HTERT RPE-1 (cell line): ENCODE measurements around the gene SOX4.
"Not testable (repeated sequence)": the region's sequence is repeated elsewhere in the genome, so short reads cannot be mapped to it uniquely, and the experiment has no call there.

Experiments
- in situ Hi-C: fragments of 300-500 bp; cut with MboI; formaldehyde crosslinking; loops from 4 replicates; pipeline ENCODE4 v1.14.3; 2020; ENCODE audit warnings: low sequenced_read_pairs

The SOX4 gene

DNA sequence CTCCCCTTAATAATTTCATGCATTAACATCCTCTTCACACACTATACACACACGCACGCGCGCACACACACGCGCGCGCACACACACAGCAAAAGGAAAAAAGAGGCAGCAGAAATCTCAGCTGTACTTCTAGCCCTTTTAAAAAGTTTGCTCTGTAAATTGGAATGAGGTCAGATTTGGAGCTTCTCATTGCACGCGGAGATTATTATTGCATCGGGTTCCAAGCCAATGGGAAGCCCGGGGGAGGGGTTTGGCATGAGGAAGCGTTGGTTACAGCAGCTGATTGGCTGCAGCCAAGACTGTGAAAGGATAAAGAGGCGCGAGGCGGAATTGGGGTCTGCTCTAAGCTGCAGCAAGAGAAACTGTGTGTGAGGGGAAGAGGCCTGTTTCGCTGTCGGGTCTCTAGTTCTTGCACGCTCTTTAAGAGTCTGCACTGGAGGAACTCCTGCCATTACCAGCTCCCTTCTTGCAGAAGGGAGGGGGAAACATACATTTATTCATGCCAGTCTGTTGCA lies at the start of gene SOX4:
SOX4 (plus strand) TSS at position 340 of the 515 bp plus-strand sequence. CDS start 784 bp downstream, outside the sequence.
- in situ Hi-C loops = no loop called here

DNA sequence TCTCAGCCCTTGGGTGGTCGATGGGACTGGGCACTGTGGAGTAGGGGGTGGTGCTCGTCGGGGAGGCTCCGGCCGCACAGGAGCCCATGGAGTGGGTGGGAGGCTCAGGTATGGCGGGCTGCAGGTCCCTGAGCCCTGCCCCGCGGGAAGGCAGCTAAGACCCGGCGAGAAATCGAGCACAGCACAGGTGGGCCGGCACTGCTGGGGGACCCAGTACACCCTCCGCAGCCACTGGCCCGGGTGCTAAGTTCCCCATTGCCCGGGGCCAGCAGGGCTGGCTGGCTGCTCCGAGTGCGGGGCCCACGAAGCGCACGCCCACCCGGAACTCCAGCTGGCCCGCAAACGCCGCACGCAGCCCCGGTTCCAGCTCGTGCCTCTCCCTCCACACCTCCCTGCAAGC lies 41.3 kb upstream of the SOX4 start:
- in situ Hi-C loops = not testable (repeated sequence)

DNA sequence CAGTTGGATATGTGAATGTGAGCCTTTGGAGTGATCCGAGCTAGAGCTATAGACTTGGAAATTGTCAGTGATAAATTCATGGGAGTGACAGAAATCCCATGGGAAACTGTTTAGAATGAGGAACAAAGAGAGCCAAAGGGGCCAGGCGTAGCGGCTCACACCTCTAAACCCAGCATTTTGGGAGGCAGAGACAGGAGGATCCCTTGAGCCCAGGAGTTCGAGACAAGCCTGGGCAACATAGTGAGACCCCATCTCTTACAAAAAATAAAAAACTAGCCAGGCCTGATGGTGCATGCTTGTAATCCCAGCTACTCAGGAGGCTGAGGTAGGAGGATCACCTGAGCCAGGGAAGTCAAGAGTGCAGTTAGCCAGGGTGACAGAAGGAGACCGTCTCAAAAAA lies 39.3 kb upstream of the SOX4 start:
- in situ Hi-C loops = no loop called here

DNA sequence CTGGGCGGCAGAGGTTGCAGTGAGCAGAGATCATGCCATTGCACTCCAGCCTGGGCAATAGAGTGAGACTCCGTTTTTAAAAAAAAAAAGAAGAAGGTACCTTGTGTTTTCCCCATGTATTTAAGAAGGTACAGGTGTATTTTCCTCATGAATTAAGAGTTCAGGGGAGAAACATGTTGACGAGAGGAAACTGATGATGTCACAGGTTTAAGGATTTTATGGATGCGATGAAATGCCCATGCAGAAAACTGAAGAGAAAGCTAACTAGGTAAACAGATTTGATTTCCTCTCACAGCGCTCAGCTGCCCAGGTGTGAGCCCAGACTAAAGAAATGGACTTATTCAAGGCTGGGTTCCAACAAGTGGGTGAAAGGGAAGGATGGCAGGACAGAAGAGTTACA lies 38.4 kb upstream of the SOX4 start:
- in situ Hi-C loops = no loop called here

DNA sequence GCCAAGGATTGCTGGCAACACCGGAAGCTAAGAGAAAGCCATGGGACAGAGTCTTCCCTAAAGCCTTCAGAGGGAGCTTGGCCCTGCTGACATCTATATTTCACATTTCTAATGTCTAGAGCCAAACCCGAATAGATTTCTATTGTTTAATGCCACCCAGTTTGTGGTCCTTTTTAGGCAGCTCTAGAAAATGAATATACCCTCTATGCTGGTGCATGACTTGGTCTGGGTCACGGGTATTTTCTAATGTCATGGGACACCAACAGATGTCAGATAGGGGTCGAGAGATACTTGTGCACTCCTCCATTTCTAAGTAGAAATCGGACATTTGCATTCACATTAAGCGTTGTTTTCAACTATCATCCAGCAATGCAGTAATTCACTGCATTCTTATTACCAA lies 37.0 kb upstream of the SOX4 start:
- in situ Hi-C loops = no loop called here

DNA sequence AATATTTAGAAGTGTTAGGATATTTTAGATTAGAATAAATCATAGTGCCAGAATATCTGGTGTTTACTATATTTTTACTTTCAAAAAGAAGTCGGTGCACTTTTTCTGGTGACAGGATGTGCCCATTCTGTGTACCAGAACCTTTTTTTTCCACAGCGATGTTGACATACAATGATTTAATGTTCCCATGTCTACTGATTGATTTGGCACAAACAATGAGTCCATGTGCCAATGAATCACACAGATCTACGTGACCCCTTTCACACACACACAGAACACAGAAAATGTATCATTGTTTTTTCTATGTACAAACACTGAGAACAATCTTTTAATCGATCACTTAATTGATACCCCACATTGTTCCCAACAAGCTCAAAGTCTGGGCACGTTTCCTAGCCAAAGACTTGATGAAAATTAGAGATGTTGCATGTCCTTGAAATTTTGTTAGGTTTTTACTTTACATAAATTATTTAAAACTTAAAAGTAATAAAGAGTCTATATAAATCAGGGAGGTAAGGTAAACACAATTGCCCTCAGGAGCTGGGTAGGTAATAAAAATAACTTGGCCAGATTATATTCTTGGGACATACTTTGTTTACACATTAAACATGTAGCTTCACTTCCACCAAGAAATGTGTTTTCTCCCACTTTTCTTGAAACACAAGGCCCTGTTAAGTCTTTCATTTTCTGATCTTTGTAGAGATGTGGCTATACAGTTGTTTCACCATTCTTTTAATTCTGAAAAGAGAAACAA lies 36.4 kb upstream of the SOX4 start:
- in situ Hi-C loops = no loop called here

DNA sequence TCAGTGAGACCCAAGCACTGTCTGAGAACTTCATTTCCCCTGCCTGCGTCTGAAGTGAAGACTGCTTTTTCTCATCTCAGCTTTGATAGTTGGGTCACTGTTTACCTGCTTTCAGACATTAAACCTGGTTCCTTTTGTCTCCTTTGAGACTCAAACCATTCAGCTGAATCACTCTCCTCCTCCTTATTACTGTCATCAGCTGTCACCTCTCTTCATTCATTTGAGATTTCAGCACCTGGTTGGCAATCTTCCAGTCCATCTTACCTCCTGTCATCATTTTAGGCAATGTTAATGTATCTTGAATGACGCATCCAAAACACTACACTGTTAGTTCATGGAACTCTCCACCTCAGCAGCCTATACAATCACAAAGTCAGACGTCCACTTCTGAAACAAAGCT lies 34.3 kb upstream of the SOX4 start:
- in situ Hi-C loops = no loop called here

DNA sequence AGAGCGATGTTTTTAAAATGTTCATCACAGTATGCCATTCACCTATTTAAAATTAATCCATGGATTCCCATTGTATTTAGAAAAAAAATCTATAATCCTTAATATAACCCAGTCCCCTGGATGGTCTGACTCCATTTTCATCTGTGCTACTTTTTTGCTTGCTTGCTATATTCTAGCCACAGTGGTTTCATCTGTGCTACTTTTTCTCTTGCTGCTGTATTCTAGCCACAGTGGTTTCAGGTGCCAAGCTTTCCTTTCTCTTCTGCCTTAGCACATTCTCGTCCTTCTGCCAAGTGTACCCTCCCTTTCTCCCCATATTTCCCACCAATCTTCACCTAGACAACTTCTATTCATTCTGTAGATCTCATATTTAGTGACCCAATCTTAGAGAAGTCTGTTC lies 33.3 kb upstream of the SOX4 start:
- in situ Hi-C loops = no loop called here

DNA sequence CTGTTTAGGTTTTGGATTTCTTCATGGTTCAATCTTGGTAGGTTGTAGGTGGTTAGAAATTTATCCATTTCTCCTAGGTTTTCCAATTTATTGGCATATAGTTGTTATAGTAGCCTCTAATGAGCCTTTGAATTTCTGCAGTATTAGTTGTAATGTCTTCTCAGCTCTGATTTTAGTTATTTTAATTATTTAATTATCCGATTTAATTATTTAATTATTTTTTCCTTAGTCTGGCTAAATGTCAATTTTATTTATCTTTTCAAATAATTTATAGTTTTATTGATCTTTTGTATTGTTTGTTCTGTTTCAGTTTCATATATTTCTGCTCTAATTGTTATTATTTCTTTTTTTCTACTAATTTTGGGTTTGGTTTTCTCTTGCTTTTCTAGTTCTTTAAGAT lies 28.1 kb upstream of the SOX4 start:
- in situ Hi-C loops = no loop called here

DNA sequence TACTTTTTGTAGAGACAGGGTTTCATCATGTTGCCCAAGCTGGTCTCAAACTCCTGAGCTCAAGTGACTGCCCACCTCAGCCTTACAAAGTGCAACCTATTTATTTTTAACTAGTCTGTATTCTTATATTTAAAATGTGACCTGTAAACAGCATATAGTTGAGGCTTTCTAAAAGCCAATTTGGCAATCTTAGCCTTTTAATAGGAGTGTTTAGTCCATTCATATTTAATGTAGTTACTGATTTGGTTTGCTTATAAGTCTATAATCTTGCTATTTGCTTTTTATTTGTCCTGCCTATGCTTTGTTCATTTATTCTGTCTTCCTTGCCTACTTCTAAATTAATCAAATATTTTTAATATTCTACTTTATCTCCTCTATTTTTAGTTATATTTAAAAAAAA lies 15.0 kb upstream of the SOX4 start:
- in situ Hi-C loops = no loop called here

DNA sequence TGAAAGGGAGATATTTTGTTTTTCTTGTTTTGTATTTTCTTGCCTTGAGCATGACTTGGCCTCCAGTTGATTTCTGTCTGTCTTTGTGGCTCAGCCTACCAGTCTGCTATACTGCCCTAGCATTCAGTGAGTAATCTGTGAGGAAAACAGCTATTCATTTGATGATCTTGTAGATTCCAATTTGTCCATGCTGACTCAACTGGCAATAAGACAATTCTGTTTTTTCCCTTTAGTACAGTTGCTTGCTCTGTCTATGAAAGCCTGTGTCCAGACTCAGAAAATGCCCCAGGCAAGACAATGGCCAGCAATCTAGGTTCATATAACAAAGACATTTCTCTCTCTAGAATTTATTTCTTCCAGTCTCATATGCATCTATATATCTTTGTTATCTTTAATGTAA lies 10.9 kb upstream of the SOX4 start:
- in situ Hi-C loops = no loop called here

DNA sequence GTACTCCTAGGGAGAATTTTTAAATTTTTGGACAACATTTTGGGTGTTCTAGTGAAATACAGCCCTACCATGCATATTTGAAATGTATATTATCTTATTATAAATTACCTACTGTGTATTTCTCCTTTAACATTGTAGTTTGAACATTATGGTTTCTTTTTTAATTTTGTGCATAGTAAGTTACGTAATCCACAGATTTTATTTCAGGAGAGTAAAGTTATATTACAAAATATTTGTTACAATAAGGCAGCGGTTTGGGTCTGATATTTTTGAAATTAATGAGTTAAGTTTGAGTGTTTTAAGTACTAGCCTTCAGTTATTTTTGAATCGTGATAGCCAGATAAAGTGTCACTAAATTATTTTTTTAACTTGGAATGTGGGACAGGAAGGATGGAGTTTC lies 7.3 kb upstream of the SOX4 start:
- in situ Hi-C loops = no loop called here

DNA sequence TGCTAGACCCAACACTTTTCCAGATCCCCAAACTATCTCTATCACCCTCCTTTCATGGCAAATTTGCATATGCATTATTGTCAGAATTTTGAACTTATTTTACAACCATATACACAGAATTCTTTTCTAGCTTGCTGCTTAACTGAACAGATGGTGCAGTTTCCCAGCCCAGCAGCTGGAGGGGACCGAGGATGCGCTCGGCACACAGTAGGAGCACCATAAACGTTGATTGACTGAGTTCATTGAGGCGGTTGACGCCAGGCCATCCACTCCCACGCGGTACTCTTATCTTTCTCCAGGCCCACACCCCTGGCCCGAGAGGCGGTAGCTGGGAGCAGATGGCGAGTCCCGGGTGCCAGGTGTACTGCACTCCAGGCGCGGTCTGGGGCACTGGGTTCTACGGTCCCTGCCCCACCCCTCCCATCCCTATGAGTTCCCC lies 6.8 kb upstream of the SOX4 start:
- in situ Hi-C loops = no loop called here

DNA sequence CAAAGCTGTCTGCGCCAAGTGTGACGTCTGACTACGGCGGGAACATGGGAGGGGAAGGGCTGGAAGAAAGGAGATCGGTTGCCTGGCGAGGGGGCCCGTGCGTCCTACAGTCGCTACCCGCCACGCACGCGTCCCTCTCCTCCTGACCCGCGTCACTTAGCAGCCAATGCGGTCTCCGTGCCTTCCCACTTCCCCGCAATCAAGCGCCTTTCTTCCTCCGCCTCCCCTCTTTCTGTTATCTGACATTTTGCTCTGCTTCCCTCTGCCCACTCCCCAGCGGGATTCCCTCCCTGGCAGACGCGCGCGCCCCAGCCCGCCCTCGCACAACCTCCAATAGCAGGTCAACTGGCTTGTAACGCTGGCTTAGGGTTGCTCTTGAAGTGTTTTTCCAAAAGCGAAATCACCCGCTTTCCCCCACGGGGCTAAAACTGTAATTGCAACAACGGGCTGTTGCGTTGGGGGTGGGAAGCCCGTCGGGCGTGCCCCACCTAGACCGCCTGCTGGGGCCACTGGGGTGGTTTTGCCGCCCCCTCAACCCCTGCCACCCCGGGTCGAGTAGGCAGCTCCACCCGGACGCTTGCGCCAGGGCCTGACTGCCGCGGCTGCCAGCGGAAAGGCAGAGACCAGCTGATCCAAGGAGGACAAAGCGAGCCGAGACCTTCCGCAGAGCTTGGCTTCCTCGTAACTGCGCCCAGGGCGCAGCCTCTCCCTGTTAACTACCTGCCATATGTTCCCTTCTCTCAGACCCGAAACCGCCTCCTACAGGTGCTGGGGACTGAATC lies 6.2 kb upstream of the SOX4 start:
- in situ Hi-C loops = no loop called here

DNA sequence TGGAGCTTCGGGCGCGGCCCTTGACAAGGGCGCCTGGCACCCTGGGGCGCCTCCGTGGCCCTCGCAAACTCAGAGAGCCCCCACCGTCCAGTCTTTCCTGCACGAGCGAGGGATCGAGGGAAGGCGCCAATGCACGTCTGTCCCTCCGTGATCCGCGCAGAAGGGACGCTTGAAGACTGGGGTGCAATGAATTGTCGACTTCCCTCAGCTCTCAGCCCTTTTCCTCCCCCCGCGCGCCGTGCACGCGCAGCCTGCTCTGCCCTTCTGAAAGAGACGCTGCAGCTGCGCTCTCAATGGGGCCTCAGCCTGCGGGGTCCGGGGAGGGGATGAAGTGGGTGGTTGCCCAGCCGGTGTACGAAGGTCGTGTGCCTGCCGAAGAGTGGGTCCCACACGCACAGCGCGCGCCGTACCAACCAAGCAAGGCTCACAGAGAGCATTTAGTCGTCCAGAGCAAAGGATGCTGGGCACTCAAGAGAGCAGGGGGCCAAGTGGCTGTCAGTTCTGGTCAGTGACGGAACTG lies 5.5 kb upstream of the SOX4 start:
- in situ Hi-C loops = no loop called here

DNA sequence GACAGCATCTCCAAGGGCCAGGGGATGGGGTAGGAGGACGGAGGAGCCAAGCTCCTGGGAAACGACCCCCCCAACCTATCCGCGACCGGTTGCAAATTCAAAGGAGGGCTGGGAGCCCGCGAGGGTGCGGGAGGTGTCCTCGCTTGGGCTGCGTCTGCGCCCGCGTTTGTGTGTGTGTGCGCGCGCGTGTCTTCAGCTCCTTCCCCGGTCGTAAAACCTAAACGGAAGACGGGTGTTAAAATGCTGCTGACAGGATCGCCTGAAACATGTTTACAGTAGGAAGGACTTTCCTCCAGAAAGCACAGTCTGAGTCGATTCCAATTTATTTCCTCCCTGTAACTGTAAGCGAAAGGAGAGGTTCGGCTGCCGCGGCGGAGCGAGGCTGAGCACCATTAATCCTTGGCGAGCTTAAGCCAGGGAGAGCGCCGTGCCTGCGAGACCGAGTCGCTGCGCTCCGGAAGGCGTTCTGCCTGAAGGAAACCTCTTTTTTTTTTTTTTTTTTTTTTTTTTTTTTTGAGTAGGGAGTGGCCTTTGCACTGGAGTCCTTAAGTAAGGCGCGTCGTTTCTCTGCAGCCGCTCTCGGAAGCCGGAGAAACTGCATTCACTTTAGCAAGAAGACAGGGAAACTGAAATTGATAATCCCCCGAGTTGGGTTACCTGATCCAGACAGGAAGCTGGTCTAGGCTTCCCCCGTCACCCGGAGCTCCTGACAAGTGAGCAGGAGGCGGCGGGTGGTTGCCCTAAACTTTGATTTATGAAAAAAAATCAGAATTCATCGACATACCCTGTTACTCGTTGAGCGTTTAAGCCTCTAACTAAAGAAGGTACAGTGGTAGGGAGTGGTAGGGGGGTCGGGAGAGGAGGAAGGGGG lies 4.8 kb upstream of the SOX4 start:
- in situ Hi-C loops = no loop called here

DNA sequence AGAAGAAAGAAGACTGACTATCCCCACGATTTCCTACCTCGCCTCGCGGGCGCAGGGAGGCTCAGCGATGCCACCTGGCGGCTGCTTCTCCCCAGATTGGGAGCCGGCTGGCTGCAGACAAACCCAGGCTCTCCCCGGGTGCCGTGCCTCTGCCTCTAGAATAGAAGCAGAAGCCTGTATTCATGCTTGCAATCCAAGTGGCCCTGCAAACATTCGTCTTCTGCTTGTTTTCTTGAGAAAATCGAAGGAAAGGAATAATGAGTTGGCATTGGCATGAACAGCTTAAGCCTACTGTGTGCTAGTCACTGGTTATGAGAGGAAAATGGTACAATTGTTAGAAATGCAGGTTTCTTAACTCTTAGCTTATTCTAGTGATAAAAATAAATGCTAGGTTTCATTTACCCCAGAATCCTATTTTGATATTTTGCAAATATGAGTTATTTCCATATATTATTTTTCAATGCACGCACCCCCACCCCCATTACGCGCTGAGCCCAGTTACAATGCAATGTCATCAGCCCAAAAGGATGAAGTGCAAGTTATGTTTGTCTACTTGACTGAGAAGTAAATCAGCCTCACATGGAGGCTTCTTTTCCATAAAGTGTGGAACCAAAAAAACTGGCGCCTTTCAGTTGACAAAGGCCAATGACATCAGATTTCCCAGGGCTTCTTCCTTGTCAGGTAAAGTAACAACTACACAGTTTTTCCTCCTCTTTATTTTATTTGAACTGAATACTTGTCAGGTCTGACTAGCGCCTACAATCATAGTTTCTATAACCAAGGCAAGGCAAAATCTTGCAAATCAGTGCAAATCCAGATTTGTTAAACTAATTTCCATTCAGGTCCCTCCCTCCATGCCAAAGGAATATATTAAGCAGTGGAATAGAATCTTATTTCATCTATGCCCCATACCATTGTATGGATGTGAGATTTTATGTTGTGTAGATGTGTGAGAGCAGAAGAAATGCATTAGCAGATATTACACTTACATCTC lies 3.9 kb upstream of the SOX4 start:
- in situ Hi-C loops = no loop called here

DNA sequence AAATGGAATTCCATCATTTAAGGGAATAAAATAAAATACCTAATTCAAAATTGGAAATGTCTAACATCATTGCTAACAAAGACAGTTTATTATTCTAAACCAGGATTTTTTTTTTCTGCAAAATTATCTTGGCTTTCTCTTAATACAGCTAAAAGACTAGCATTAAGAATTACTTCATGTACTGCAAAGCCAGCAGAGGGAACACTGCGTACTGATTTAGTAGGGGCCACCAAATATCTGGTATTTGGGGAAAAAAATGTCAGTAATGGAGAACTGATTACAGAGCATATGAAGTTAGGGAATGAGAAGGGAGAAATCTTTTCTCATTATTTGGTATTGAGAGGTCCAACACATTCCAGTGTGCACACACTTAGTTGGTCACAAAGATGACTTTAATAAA lies 3.2 kb upstream of the SOX4 start:
- in situ Hi-C loops = no loop called here

DNA sequence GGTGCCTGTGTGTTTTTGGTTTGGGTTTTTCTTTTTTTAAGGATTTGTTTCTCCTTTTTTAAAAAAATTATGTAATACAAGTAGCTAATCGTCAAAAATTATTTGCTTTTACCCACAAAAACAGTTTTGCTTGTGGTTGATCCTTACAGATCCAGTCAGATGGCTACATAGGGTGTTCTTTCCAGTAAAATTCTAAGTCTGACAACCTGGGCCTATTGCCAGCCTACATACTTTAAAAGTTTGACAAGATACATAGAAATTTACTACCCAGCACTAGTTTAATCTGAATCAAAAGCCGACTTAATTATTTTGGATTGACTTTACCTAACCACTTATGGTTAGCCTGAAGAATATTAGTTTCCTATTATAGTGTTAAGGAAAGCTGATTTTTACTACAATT lies 2.1 kb upstream of the SOX4 start:
- in situ Hi-C loops = no loop called here

DNA sequence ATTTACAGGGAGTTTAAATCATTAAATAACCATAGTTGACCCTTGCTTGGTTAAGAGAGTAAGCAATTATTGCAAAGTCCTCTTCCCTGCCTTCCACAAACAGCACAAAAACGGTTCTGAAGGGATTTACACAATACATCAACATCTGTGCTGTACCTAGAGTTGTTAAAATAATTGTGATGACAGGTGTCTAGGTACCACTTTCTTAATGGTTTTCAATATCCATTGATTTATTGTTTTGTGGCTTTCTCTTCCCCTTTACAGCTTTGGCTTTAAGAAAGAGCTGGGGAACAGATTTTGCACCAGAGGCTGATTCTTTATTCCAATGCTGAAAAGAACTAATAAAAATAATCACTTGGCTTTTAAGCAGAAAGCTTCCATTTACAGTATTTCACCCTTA lies 598 bp upstream of the SOX4 start:
- in situ Hi-C loops = no loop called here
